ENCODE results near the gene PDXP. TPM values are rescaled to one million over a fixed set of nuclear protein-coding genes. Genes with fewer than 3 reads are reported as not detected.
A peak's percentile ranks its signal among the peaks of the same experiment; 100 is the strongest.

Gene PDXP
- total RNA-seq, 1 experiment from 2014 or later: 36.9 TPM

DNA sequence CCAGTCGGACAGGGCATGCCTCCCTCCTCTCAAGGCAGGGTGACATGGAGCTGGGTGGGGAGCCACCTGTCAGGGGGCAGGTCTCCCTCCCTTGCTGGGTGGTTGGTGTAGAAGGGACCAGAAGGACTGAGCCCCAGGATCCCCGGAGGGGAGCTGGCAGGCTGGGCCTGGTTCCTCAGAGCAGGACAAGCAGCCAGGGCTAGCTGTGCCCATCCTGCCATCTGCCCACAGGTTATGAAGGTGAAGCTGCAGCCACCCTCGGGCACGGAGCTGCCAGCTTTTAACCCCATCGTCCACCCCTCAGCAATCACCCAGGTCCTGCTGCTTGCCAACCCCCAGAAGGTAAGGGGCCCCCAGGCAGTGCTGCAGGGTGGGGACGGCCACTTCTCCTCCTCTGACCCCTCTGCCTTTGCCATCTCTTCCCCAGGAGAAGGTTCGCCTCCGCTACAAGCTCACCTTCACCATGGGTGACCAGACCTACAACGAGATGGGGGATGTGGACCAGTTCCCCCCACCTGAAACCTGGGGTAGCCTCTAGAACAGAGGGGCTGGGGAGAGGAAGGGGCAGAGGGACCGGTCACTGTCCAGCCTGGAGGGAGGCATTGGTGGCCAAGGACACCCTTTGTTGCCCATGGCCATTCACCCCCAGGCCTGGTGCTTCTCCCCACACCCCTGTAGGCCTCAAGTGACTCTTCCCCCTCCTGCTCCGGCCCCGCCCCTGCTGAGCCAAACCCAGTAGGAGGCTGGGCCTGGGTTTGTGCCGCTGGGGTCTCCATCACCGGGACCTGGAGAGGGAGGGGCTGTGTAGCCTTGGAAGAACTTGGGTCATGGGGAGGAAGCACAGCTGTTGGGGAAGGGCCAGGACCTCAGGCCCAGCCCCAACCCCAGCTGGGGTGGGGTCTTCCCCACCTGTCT is 26.1 kb upstream of the PDXP start:
- H3K4me2 ChIP-seq (ENCODE audit: low read length): no peak overlapping the region

DNA sequence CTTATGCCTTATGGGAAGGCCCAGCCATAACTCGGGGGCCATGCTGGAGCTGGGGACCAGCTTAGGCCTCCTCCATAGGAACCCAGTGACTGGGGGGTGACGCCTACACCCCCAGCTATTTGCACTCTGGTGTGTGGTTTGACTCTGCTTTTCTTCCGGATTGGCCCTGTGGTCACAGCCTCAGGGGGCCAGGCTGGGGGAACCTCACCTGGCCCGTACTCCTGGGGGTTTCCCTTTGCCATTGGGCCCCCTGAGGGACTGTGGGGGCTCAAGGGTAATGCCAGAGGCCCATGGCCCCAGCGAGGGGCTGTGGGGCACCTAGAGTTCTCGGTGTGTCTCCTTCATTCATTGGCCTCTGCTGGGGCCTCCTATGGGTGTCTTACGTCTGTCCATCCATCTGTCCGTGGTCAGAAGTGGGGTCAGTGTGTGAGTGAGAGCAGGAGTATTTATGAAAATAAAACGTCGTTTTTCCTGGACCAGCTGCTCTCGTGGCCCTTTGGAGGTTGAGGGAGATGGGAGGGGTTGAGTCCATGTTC is 25.4 kb upstream of the PDXP start:
- no peaks in the 10 kb centered on the region for H3K36me3 ChIP-seq (ENCODE audit: low read depth, low read length)
- H3K4me1 ChIP-seq (ENCODE audit: insufficient read depth, low read length): no peaks in the 10 kb centered on the region
- TF ChIP-seq EZH2phosphoT487 (IDR thresholded peaks at IDR 0.05; ENCODE audit: borderline replicate concordance, low read length) (no peak), CTCF (conservative IDR thresholded peaks at IDR 0.05; ENCODE audit: low read depth, low read length) (no peak), EZH2 (IDR thresholded peaks at IDR 0.05; ENCODE audit: low read length, unreplicated experiment) (no peak)
- DNase-seq: no peak
- no peak overlapping the region for H2AFZ ChIP-seq (ENCODE audit: low read length)
- H3K79me2 ChIP-seq (ENCODE audit: low read length): no peaks in the 10 kb centered on the region
- no peak overlapping the region for H3K4me3 ChIP-seq (ENCODE audit: low read length)
- no peaks in the 10 kb centered on the region for H3K9me3 ChIP-seq (ENCODE audit: low read length)
- H4K20me1 ChIP-seq (ENCODE audit: low read length): no peaks in the 10 kb centered on the region
- H3K9me2 ChIP-seq (replicated peaks; ENCODE audit: low read length): no peaks in the 10 kb centered on the region
- CTCF ChIA-PET: no interaction called here
- POLR2A ChIA-PET (ENCODE audit: unreplicated experiment): no interaction called here
- no peak overlapping the region for H3K9ac ChIP-seq (ENCODE audit: low read length)
- no peak overlapping the region for H3K4me2 ChIP-seq (ENCODE audit: low read length)
- BruUV-seq (replicated peaks): TSS peak; percentile 21
- H3K27me3 ChIP-seq (ENCODE audit: low read length): no peaks in the 10 kb centered on the region
- intact Hi-C loops (cut with micrococcal nuclease): no loop called here
- H3K27ac ChIP-seq (ENCODE audit: low read length): no peak overlapping the region
- ATAC-seq: no peak
- H3F3A ChIP-seq (ENCODE audit: low read length, unreplicated experiment): no peaks in the 10 kb centered on the region

More for the DNA sequence above, 26.1 kb upstream of the PDXP start:
- ChIA-PET CTCF (no interaction called here), POLR2A (ENCODE audit: unreplicated experiment) (no interaction called here)
- H3K4me3 ChIP-seq (ENCODE audit: low read length): no peak overlapping the region
- H3K27me3 ChIP-seq (ENCODE audit: low read length): no peaks in the 10 kb centered on the region
- no peak overlapping the region for H3K27ac ChIP-seq (ENCODE audit: low read length)
- ATAC-seq: no peak
- H3K36me3 ChIP-seq (ENCODE audit: low read depth, low read length): no peaks in the 10 kb centered on the region
- no TSS peak for BruUV-seq (replicated peaks)
- DNase-seq: no peak
- H2AFZ ChIP-seq (ENCODE audit: low read length): no peak overlapping the region
- no peaks in the 10 kb centered on the region for H3K4me1 ChIP-seq (ENCODE audit: insufficient read depth, low read length)
- H3F3A ChIP-seq (ENCODE audit: low read length, unreplicated experiment): no peaks in the 10 kb centered on the region
- H3K9ac ChIP-seq (ENCODE audit: low read length): no peak overlapping the region
- intact Hi-C loops (cut with micrococcal nuclease): no loop called here
- no peaks in the 10 kb centered on the region for H4K20me1 ChIP-seq (ENCODE audit: low read length)
- TF ChIP-seq EZH2 (IDR thresholded peaks at IDR 0.05; ENCODE audit: low read length, unreplicated experiment) (no peak), CTCF (conservative IDR thresholded peaks at IDR 0.05; ENCODE audit: low read depth, low read length) (no peak), EZH2phosphoT487 (IDR thresholded peaks at IDR 0.05; ENCODE audit: borderline replicate concordance, low read length) (no peak)
- H3K9me3 ChIP-seq (ENCODE audit: low read length): no peaks in the 10 kb centered on the region
- H3K9me2 ChIP-seq (replicated peaks; ENCODE audit: low read length): no peaks in the 10 kb centered on the region
- H3K79me2 ChIP-seq (ENCODE audit: low read length): no peaks in the 10 kb centered on the region

Data from PC-3 (cell line).